GM12878 (cell line): ENCODE data around the gene ZNF214. TPM values are rescaled to one million over a fixed set of nuclear protein-coding genes. Genes with fewer than 3 reads are reported as not detected.

Source experiments
- ATAC-seq: fragments of 200-7000 bp; cut with Tn5 transposase; 3 replicates; pipeline ENCODE4 v1.9.1; 2020; ENCODE audit warnings: mild to moderate bottlenecking, moderate library complexity
- BruUV-seq: library from RNA; stranded (reverse); fragments of 400-500 nt; replicated peaks from 2 replicates; lab custom pipeline; 2021; lab: Mats Ljungman, UMichigan
- CTCF ChIA-PET: fragments of 300-600 bp; sonication (Branson Sonifier 250); formaldehyde crosslinking; extraction: SDS; loops from one replicate; lab custom pipeline; 2021; ENCODE audit warnings: inconsistent platforms; lab: Yijun Ruan, JAX
- POLR2A ChIA-PET: fragments of 350-600 bp; formaldehyde crosslinking; extraction: SDS; loops from one replicate; lab custom pipeline; 2021; ENCODE audit warnings: inconsistent platforms; lab: Charles Lee
- RAD21 ChIA-PET: fragments of 300-600 bp; sonication (Branson Sonifier 250); formaldehyde crosslinking; loops from one replicate; lab custom pipeline; 2023; ENCODE audit warnings: antibody characterized with exemption; ENCODE audit not compliant: unreplicated experiment; lab: Charles Lee
- SMC1A ChIA-PET: fragments of 300-600 bp; sonication (Branson Sonifier 250); formaldehyde crosslinking; loops from one replicate; lab custom pipeline; 2023; ENCODE audit not compliant: unreplicated experiment, uncharacterized antibody; lab: Charles Lee
- DNase-seq: peaks from one replicate; pipeline ENCODE4 v3.0.0-alpha.2; 2011; ENCODE audit warnings: low read depth, low spot score
- FAIRE-seq: peaks from 3 replicates; lab custom pipeline; 2011; peaks lifted over from hg19 to GRCh38; lab: Jason Lieb, UNC
- H2AFZ ChIP-seq: 2 replicates; pipeline ENCODE4 v1.6.0; 2011; ENCODE audit warnings: low read depth, low read length, control low read depth; ENCODE audit not compliant: control insufficient read depth
- H3K27ac ChIP-seq: 2 replicates; pipeline ENCODE4 v1.5.1; 2011; ENCODE audit warnings: control low read depth; ENCODE audit not compliant: control insufficient read depth, insufficient read depth
- H3K27me3 ChIP-seq, 2 experiments: replicated peaks in 1 of 2; 2 replicates each; pipeline versions ENCODE4 v1.6.0 to v1.6.1; 2011; ENCODE audit warnings: low read length in 1 of 2; ENCODE audit not compliant: control insufficient read depth in 2 of 2, insufficient read depth in 2 of 2
- H3K36me3 ChIP-seq, 2 experiments: 2 replicates each; pipeline ENCODE4 v1.5.1; 2011; ENCODE audit warnings: low read length in 1 of 2; ENCODE audit not compliant: control insufficient read depth in 2 of 2, insufficient read depth in 2 of 2
- H3K4me1 ChIP-seq: 2 replicates; pipeline ENCODE4 v1.6.1; 2011; ENCODE audit warnings: mild to moderate bottlenecking, low read length, moderate library complexity, mixed read lengths; ENCODE audit not compliant: control insufficient read depth, insufficient read depth
- H3K4me2 ChIP-seq: 2 replicates; pipeline ENCODE4 v1.6.0; 2011; ENCODE audit warnings: control low read depth; ENCODE audit not compliant: control insufficient read depth, insufficient read depth
- H3K4me3 ChIP-seq: fragments of 200-600 bp; sonication (generic); 2 replicates; pipeline ENCODE4 v1.5.1; 2016
- H3K79me2 ChIP-seq: 2 replicates; pipeline ENCODE4 v1.6.0; 2011; ENCODE audit warnings: low read length; ENCODE audit not compliant: control insufficient read depth, insufficient read depth
- H3K9ac ChIP-seq: 2 replicates; pipeline ENCODE4 v1.8.0; 2011; ENCODE audit warnings: low read length, control low read depth, mixed read lengths; ENCODE audit not compliant: control insufficient read depth, insufficient read depth
- H3K9me3 ChIP-seq: replicated peaks from 3 replicates; pipeline ENCODE4 v1.5.1; 2011; ENCODE audit warnings: mild to moderate bottlenecking, low read length; ENCODE audit not compliant: control insufficient read depth, insufficient read depth
- H4K20me1 ChIP-seq: 2 replicates; pipeline ENCODE4 v1.6.0; 2011; ENCODE audit not compliant: control insufficient read depth, insufficient read depth
- BHLHE40 ChIP-seq, 2 experiments: fragments of 450-650 bp in 1 of 2; IDR thresholded peaks; 2 replicates each; pipeline ENCODE4 v1.6.1; 2011 to 2017; ENCODE audit warnings: low read depth in 2 of 2, borderline replicate concordance in 1 of 2, improper control_type of control experiment in 1 of 2, low read length in 1 of 2, mild to moderate bottlenecking in 1 of 2
- CHD4 ChIP-seq: fragments of 200-600 bp; sonication (generic); IDR thresholded peaks from 2 replicates; pipeline ENCODE4 v1.6.1; 2016; ENCODE audit warnings: mild to moderate bottlenecking
- FOXM1 ChIP-seq: IDR thresholded peaks from 2 replicates; pipeline ENCODE4 v1.6.1; 2012; ENCODE audit warnings: low read depth, mild to moderate bottlenecking, inconsistent platforms, low read length, moderate library complexity
- RAD21 ChIP-seq: IDR thresholded peaks from 2 replicates; pipeline ENCODE4 v1.6.1; 2011; ENCODE audit warnings: mild to moderate bottlenecking, low read depth, low read length, moderate library complexity; ENCODE audit not compliant: insufficient read depth
- RUNX3 ChIP-seq: IDR thresholded peaks from 2 replicates; pipeline ENCODE4 v1.6.1; 2012; ENCODE audit warnings: low read length, inconsistent platforms
- SIX5 ChIP-seq: IDR thresholded peaks from 2 replicates; pipeline ENCODE4 v1.6.1; 2011; ENCODE audit warnings: mild to moderate bottlenecking, low read depth, low read length, moderate library complexity; ENCODE audit not compliant: severe bottlenecking
- STAT3 ChIP-seq: IDR thresholded peaks from 2 replicates; pipeline ENCODE4 v1.6.1; 2011; ENCODE audit warnings: low read depth, low read length, improper control_type of control experiment
- SUPT20H ChIP-seq: IDR thresholded peaks from 2 replicates; pipeline ENCODE4 v1.6.1; 2011; ENCODE audit warnings: low read depth, mild to moderate bottlenecking, low read length, moderate library complexity, borderline replicate concordance; ENCODE audit not compliant: control insufficient read depth
- TCF12 ChIP-seq: IDR thresholded peaks from 2 replicates; pipeline ENCODE4 v1.6.1; 2011; ENCODE audit warnings: low read depth, mild to moderate bottlenecking, low read length
- ZNF384 ChIP-seq: IDR thresholded peaks from 2 replicates; pipeline ENCODE4 v1.6.1; 2012; ENCODE audit warnings: low read depth, mild to moderate bottlenecking, low read length, improper control_type of control experiment, borderline replicate concordance
- WGBS: methylation state at CpG from one replicate; pipeline ENCODE4 v1.1.6; 2016; ENCODE audit warnings: low lambda C conversion rate; ENCODE audit not compliant: insufficient replicate concordance, insufficient coverage; ENCODE audit errors: missing lambda C conversion rate; 5-methylcytosine and 5-hydroxymethylcytosine counted together
- in situ Hi-C: fragments of 300-500 bp; cut with MboI; formaldehyde crosslinking; loops from 9 replicates; pipeline ENCODE4 v1.14.3; 2018; ENCODE audit warnings: mixed read lengths
- intact Hi-C: fragments of 100-400 bp; cut with micrococcal nuclease; formaldehyde crosslinking; loops from one replicate; pipeline ENCODE4 v1.14.2; 2022; ENCODE audit not compliant: unreplicated experiment
- polyA plus RNA-seq, 11 experiments: library from polyadenylated mRNA; depleted of rRNA in 4 of 11; unstranded in 6 of 11; stranded (reverse) in 5 of 11; fragments of >200 nt; fragmentation: Nextera tagmentation in 4 of 11; fragmentation: Illumina TruSeq in 1 of 11; extraction: Ambion mirVana in 4 of 11; extraction: Trizol in 1 of 11; gene quantifications; 1 replicate in 1 of 11; 2 replicates in 10 of 11; pipeline versions ENCODE4 v1.2.1 to v1.2.3, GENCODE V29; 2011 to 2016; ENCODE audit warnings: inconsistent platforms in 2 of 11, missing spikeins in 2 of 11, low read depth in 1 of 11
- total RNA-seq, 4 experiments: library from RNA; depleted of rRNA in 3 of 4; stranded (reverse); fragments of >200 nt in 3 of 4; fragmentation: Illumina TruSeq in 1 of 4; extraction: Trizol in 1 of 4; gene quantifications; 2 replicates each; pipeline versions ENCODE4 v1.2.1 to v1.2.3, GENCODE V29; 2013 to 2021
- TF ChIP-seq, protein P1 (sequence below): fragments of 450-650 bp; IDR thresholded peaks from 2 replicates; pipeline ENCODE4 v1.6.1; 2017; ENCODE audit warnings: antibody characterized with exemption, mild to moderate bottlenecking, moderate library complexity
- TF ChIP-seq, protein P2 (sequence below): fragments of 450-650 bp; conservative IDR thresholded peaks from 2 replicates; pipeline ENCODE4 v1.6.1; 2017; ENCODE audit warnings: mild to moderate bottlenecking, moderate library complexity
- TF ChIP-seq, protein P3 (sequence below): IDR thresholded peaks from 2 replicates; pipeline ENCODE4 v1.6.1; 2012; ENCODE audit warnings: low read depth, low read length, improper control_type of control experiment
- TF ChIP-seq, protein P4 (sequence below): IDR thresholded peaks from 2 replicates; pipeline ENCODE4 v1.6.1; 2011; ENCODE audit warnings: low read depth, mild to moderate bottlenecking, low read length, moderate library complexity, borderline replicate concordance; ENCODE audit errors: extremely low read depth

Gene ZNF214
- total and polyA plus RNA-seq, 10 of the 15 experiments (the other 5 are each of a cell fraction or from before 2014, with no cell fraction given) = 0.18 TPM; not detected in 9

DNA sequence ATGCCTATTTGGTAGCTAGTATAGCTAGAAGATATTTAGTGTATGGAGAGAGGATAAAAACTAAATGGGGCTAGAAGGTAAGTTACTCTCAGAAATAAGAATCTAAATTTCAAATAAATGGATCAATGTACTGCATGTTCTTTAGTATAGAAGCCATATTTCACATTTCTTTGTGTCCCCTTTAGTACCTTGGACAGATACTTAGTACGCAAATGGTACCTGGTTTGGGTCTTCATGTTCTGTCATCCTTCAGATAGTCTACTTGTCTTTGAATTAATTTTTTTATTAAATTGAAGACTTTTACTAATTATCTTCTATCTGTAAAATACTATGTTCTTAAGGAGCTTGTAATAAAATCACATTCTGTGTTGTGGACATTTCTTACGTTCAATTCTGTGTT, 42.4 kb upstream of the ZNF214 start (continued):
- TF ChIP-seq ZNF384 (no peak), FOXM1 (no peak), RAD21 (no peak)
- TF ChIP-seq, all 136 proteins: peak for 0

DNA sequence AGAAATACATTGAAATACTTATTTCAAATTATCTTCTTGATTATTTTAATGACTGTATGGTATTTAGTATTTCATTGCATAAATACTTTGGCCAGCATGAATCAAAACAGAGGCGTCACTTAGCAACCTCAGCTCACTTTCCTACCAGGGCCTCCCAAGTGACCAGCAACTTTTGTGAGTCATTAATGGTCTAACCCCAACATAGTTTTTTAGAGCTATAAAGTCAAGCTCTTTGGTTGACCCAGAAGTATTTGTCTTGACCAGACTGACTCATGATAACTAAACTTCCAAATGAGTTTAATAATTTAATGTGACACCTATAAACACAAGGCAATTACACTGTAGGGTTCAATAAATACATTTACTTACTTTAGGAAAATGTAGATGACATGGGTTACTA, 40.7 kb upstream of the ZNF214 start:
- no peak overlapping the region for H2AFZ ChIP-seq
- DNase-seq = no peak
- ATAC-seq = no peak
- RAD21 ChIA-PET = no interaction called here
- FAIRE-seq = no peak
- SMC1A ChIA-PET = no interaction called here
- 0% methylated on average over 1 of the region's 1 CpG for WGBS
- no peaks in the 10 kb centered on the region for H3K27me3 ChIP-seq
- no peaks in the 10 kb centered on the region for H3K79me2 ChIP-seq
- no peak overlapping the region for H3K9ac ChIP-seq
- H3K36me3 ChIP-seq = no peaks in the 10 kb centered on the region
- no peaks in the 10 kb centered on the region for H3K9me3 ChIP-seq
- H4K20me1 ChIP-seq = no peaks in the 10 kb centered on the region
- H3K4me3 ChIP-seq = no peak overlapping the region
- in situ Hi-C loops = no loop called here
- no peak overlapping the region for H3K4me2 ChIP-seq
- no TSS peak for BruUV-seq
- no peak overlapping the region for H3K27ac ChIP-seq
- TF ChIP-seq, protein P1, sequence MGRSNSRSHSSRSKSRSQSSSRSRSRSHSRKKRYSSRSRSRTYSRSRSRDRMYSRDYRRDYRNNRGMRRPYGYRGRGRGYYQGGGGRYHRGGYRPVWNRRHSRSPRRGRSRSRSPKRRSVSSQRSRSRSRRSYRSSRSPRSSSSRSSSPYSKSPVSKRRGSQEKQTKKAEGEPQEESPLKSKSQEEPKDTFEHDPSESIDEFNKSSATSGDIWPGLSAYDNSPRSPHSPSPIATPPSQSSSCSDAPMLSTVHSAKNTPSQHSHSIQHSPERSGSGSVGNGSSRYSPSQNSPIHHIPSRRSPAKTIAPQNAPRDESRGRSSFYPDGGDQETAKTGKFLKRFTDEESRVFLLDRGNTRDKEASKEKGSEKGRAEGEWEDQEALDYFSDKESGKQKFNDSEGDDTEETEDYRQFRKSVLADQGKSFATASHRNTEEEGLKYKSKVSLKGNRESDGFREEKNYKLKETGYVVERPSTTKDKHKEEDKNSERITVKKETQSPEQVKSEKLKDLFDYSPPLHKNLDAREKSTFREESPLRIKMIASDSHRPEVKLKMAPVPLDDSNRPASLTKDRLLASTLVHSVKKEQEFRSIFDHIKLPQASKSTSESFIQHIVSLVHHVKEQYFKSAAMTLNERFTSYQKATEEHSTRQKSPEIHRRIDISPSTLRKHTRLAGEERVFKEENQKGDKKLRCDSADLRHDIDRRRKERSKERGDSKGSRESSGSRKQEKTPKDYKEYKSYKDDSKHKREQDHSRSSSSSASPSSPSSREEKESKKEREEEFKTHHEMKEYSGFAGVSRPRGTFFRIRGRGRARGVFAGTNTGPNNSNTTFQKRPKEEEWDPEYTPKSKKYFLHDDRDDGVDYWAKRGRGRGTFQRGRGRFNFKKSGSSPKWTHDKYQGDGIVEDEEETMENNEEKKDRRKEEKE = no peak
- TF ChIP-seq, protein P2, sequence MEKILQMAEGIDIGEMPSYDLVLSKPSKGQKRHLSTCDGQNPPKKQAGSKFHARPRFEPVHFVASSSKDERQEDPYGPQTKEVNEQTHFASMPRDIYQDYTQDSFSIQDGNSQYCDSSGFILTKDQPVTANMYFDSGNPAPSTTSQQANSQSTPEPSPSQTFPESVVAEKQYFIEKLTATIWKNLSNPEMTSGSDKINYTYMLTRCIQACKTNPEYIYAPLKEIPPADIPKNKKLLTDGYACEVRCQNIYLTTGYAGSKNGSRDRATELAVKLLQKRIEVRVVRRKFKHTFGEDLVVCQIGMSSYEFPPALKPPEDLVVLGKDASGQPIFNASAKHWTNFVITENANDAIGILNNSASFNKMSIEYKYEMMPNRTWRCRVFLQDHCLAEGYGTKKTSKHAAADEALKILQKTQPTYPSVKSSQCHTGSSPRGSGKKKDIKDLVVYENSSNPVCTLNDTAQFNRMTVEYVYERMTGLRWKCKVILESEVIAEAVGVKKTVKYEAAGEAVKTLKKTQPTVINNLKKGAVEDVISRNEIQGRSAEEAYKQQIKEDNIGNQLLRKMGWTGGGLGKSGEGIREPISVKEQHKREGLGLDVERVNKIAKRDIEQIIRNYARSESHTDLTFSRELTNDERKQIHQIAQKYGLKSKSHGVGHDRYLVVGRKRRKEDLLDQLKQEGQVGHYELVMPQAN = no peak
- no peak for TF ChIP-seq CHD4
- TF ChIP-seq, protein P3, sequence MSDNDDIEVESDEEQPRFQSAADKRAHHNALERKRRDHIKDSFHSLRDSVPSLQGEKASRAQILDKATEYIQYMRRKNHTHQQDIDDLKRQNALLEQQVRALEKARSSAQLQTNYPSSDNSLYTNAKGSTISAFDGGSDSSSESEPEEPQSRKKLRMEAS = no peak
- no peak for TF ChIP-seq RUNX3
- TF ChIP-seq TCF12 = no peak
- TF ChIP-seq BHLHE40 (IDR thresholded peaks at IDR 0.05; ENCODE audit: borderline replicate concordance in 1 of 2, low read depth in 2 of 2, low read length in 1 of 2) = no peak
- no peak for TF ChIP-seq SUPT20H
- TF ChIP-seq, protein P4, sequence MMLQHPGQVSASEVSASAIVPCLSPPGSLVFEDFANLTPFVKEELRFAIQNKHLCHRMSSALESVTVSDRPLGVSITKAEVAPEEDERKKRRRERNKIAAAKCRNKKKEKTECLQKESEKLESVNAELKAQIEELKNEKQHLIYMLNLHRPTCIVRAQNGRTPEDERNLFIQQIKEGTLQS = no peak
- no peak for TF ChIP-seq SIX5
- no peak for TF ChIP-seq STAT3
- intact Hi-C loops = no loop called here
- H3K4me1 ChIP-seq = no peaks in the 10 kb centered on the region
- POLR2A ChIA-PET = no interaction called here
- CTCF ChIA-PET = interaction anchor here (0.6 to 0.9 kb wide), 2 partner anchors 37 to 54 kb away, joined by 3 read pairs; no protein-coding TSS in a partner anchor
